NT2/D1 (cell line): Measurements from ENCODE around the gene SLCO1A2.

Experiments used
- SUZ12 ChIP-seq: IDR thresholded peaks from 2 replicates; pipeline ENCODE4 v1.6.1; 2011; ENCODE audit not compliant: insufficient read length, insufficient read depth; ENCODE audit errors: extremely low read depth
- YY1 ChIP-seq: IDR thresholded peaks from 2 replicates; pipeline ENCODE4 v1.6.1; 2011; ENCODE audit not compliant: insufficient read length, insufficient read depth
- ZNF274 ChIP-seq: IDR thresholded peaks from 2 replicates; pipeline ENCODE4 v1.6.1; 2011; ENCODE audit warnings: mild to moderate bottlenecking, low read depth, low read length

GRCh38 chr12:21308785-21309184, 25.9 kb downstream of the SLCO1A2 start:
- TF ChIP-seq YY1 (no peak), ZNF274 (no peak), SUZ12 (no peak)
